Measurements from ENCODE around the gene LY6G6F.

LY6G6F gene

GRCh38 chr6:31740397-31741223 lies 33.9 kb downstream of the LY6G6F start:
- ChIA-PET CTCF (interaction anchor here (0.8 to 11.4 kb wide), 10 partner anchors 11 to 79 kb away, joined by 3 to 73 read pairs (median 4); partner anchors contain the start of genes C6orf47 and DDAH2), POLR2A (interaction anchor here (0.7 to 1.4 kb wide), 4 partner anchors 11 to 92 kb away, joined by 3 to 9 read pairs (median 4); partner anchors contain the start of gene HSPA1B)
- DNase-seq (ENCODE audit: extremely low spot score): no peak
- TF ChIP-seq CTCF (IDR thresholded peaks at IDR 0.05; ENCODE audit: control extremely low read depth, extremely low read depth, low read depth, missing control alignments): no peak

GRCh38 chr6:31741815-31742214 lies 35.1 kb downstream of the LY6G6F start:
- no peak for TF ChIP-seq CTCF (IDR thresholded peaks at IDR 0.05; ENCODE audit: control extremely low read depth, extremely low read depth, low read depth, missing control alignments)
- ChIA-PET POLR2A (no interaction called here), CTCF (interaction anchor here (1.0 to 11.4 kb wide), 5 partner anchors 11 to 190 kb away, joined by 3 to 73 read pairs (median 3); partner anchors contain the start of gene DDAH2)
- DNase-seq (ENCODE audit: extremely low spot score): no peak

GRCh38 chr6:31742894-31743293 lies 36.2 kb downstream of the LY6G6F start:
- DNase-seq (ENCODE audit: extremely low spot score): no peak
- POLR2A ChIA-PET: no interaction called here
- no peak for TF ChIP-seq CTCF (IDR thresholded peaks at IDR 0.05; ENCODE audit: control extremely low read depth, extremely low read depth, low read depth, missing control alignments)
- CTCF ChIA-PET: interaction anchor here (1.1 to 11.4 kb wide), 2 partner anchors 10 to 28 kb away, joined by 3 to 73 read pairs; no protein-coding TSS in a partner anchor

- DNase-seq (ENCODE audit: extremely low spot score): no peak
- CTCF ChIA-PET: no interaction called here
- POLR2A ChIA-PET: no interaction called here
- TF ChIP-seq CTCF (IDR thresholded peaks at IDR 0.05; ENCODE audit: control extremely low read depth, extremely low read depth, low read depth, missing control alignments): no peak
Measured at GRCh38 chr6:31744422-31744821, 37.8 kb downstream of the LY6G6F start.

GRCh38 chr6:31749301-31750036 lies 42.8 kb downstream of the LY6G6F start:
- no peak for DNase-seq (ENCODE audit: extremely low spot score)
- no peak for TF ChIP-seq CTCF (IDR thresholded peaks at IDR 0.05; ENCODE audit: control extremely low read depth, extremely low read depth, low read depth, missing control alignments)
- CTCF ChIA-PET: interaction anchor here (1.4 to 3.0 kb wide), 3 partner anchors 21 to 71 kb away, joined by 3 to 14 read pairs (median 4); no protein-coding TSS in a partner anchor
- POLR2A ChIA-PET: no interaction called here

GRCh38 chr6:31750411-31751022 lies 43.9 kb downstream of the LY6G6F start:
- no peak for TF ChIP-seq CTCF (IDR thresholded peaks at IDR 0.05; ENCODE audit: control extremely low read depth, extremely low read depth, low read depth, missing control alignments)
- DNase-seq (ENCODE audit: extremely low spot score): no peak
- ChIA-PET POLR2A (no interaction called here), CTCF (interaction anchor here (1.4 to 3.0 kb wide), 4 partner anchors 10 to 72 kb away, joined by 3 to 14 read pairs (median 4); no protein-coding TSS in a partner anchor)

Measured in GM10248 (cell line).